ENCODE results near the gene SUSD1.

Gene SUSD1

DNA sequence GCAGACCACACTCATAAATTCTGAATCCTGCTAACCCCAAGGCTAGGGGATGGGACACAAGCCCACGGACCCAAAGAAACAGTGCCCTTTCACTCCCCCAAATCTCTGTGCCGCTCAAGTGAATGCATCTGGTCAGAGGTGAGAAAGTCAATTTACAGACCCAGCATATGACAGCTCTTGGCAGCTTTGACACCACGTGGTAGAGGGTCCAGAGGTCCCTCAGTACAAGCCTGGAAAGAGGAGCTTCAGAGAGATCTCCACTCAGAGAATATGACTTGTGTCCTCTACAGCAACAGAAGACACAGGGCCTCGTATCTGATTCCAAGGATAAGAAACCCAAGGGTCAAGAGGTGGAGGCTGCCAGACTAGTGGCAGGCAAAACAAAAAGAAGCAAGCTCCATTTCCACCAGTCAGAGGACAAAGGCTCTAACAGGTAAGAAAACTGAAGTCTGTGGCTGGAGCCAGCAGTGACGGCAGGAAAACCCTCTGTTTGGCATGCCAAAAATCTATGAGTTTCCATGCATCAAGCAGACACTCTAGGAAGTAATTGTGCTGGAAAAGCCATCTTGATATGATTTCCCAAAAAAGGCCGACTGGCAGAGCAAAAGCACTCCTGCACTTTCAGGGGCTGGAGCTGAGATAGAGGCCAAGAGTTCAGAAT is 139.8 kb downstream of the SUSD1 start:
- Histone ChIP-seq H3K9me3 (ENCODE audit: insufficient read depth, low read length) (no peaks in the 10 kb centered on the region), H3K9me2 (replicated peaks; ENCODE audit: insufficient read depth, low read length) (no peaks in the 10 kb centered on the region), H3K4me2 (ENCODE audit: low read depth, low read length, poor library complexity, severe bottlenecking) (peak overlapping the region; percentile 83), H4K20me1 (ENCODE audit: low read depth, low read length) (no peaks in the 10 kb centered on the region), H3K36me3 (ENCODE audit: low read length) (no peaks in the 10 kb centered on the region), H2AFZ (ENCODE audit: low read depth, low read length, severe bottlenecking) (no peak overlapping the region), H3K79me2 (ENCODE audit: insufficient read depth, low read length) (no peaks in the 10 kb centered on the region), H3F3A (ENCODE audit: insufficient read depth) (peaks cover 81% of the 10 kb centered on the region), H3K27me3 (ENCODE audit: low read length) (no peaks in the 10 kb centered on the region), H3K4me3 (ENCODE audit: insufficient read depth, low read length, poor library complexity, severe bottlenecking) (no peak overlapping the region), H3K9ac (ENCODE audit: low read length) (peak overlapping the region; percentile 50), H3K27ac (ENCODE audit: low read depth, low read length) (peak overlapping the region; percentile 97)
- no peak for TF ChIP-seq EZH2phosphoT487 (conservative IDR thresholded peaks at IDR 0.05; ENCODE audit: low read length)
- TF ChIP-seq, protein P1, sequence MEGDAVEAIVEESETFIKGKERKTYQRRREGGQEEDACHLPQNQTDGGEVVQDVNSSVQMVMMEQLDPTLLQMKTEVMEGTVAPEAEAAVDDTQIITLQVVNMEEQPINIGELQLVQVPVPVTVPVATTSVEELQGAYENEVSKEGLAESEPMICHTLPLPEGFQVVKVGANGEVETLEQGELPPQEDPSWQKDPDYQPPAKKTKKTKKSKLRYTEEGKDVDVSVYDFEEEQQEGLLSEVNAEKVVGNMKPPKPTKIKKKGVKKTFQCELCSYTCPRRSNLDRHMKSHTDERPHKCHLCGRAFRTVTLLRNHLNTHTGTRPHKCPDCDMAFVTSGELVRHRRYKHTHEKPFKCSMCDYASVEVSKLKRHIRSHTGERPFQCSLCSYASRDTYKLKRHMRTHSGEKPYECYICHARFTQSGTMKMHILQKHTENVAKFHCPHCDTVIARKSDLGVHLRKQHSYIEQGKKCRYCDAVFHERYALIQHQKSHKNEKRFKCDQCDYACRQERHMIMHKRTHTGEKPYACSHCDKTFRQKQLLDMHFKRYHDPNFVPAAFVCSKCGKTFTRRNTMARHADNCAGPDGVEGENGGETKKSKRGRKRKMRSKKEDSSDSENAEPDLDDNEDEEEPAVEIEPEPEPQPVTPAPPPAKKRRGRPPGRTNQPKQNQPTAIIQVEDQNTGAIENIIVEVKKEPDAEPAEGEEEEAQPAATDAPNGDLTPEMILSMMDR (IDR thresholded peaks at IDR 0.05; ENCODE audit: insufficient read depth, low read length, poor library complexity, severe bottlenecking) = no peak

DNA sequence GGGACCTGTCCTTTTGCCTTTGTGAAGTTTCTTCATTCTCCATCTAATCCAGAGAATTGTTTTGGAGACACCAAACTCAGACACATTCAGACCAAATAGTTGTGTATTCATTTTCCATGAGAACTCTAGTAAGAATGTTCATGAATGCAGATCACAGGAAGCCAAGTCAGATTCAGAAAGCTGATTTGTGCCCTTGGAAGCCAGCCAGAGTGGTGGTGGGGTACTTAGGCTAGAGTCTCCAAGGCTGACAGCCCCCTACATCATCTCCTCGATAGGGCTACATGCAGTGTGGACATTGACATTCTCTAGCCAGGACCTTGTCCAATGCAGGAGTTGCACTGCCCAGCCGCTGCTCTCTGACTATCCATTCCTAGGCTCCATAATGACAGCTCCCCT is 140.9 kb downstream of the SUSD1 start:
- H3K27ac ChIP-seq (ENCODE audit: low read depth, low read length) = peak overlapping the region; percentile 97
- H3K4me3 ChIP-seq (ENCODE audit: insufficient read depth, low read length, poor library complexity, severe bottlenecking) = no peak overlapping the region
- peaks cover 92% of the 10 kb centered on the region for H3F3A ChIP-seq (ENCODE audit: insufficient read depth)
- no peaks in the 10 kb centered on the region for H3K36me3 ChIP-seq (ENCODE audit: low read length)
- peak overlapping the region; percentile 50 for H3K9ac ChIP-seq (ENCODE audit: low read length)
- no peaks in the 10 kb centered on the region for H3K9me3 ChIP-seq (ENCODE audit: insufficient read depth, low read length)
- H2AFZ ChIP-seq (ENCODE audit: low read depth, low read length, severe bottlenecking) = peak overlapping the region; percentile 25
- TF ChIP-seq, protein P1 (IDR thresholded peaks at IDR 0.05; ENCODE audit: insufficient read depth, low read length, poor library complexity, severe bottlenecking) = no peak
- TF ChIP-seq EZH2phosphoT487 (conservative IDR thresholded peaks at IDR 0.05; ENCODE audit: low read length) = no peak
- H3K27me3 ChIP-seq (ENCODE audit: low read length) = no peaks in the 10 kb centered on the region
- no peaks in the 10 kb centered on the region for H3K79me2 ChIP-seq (ENCODE audit: insufficient read depth, low read length)
- no peaks in the 10 kb centered on the region for H4K20me1 ChIP-seq (ENCODE audit: low read depth, low read length)
- peak overlapping the region; percentile 83 for H3K4me2 ChIP-seq (ENCODE audit: low read depth, low read length, poor library complexity, severe bottlenecking)
- no peaks in the 10 kb centered on the region for H3K9me2 ChIP-seq (replicated peaks; ENCODE audit: insufficient read depth, low read length)

DNA sequence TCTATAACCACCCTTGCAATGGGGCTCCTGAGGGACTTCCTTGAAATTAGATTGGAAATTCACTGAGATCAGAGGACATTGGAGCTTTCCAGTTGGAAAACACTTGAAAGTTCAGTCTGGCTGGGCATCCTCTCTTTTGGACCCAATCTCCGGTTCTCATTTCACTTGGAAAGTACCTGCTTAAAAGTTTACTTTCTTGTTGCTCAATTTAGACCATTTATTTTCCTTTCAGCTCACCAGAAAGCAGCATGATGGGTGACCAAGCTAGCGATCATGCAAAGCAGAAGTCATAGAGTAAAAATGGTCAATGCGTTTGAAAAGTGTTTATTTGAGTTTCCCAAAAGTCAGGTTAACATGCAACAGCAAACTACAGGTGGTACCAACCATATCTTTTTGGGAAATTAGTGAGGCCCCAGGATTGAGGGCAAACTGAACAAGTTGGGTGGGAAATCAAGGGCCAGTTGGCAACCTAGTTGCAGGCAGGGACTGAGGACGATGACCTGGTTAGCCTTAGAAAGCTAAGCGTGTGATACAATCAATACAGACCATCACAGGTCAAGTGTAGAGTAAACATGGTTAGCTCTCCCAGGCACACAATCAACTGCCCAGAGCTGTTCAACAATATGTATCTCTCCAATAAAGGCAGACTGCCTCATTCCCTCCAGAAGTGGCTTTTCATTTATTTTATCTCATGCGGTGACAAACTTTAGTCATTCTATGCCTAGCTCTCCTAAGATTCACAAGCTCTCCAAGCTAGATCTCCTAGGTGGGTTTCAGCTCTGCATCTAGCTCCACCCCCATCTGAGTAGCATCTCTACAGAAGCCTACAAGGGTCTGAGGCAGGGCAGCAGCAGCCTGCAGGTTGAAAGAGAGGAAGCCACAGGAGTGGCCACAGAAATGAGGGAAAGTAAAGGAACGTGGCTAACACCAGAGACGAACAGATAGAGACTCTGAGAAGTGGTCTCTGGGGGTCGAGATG is 141.6 kb downstream of the SUSD1 start:
- peak overlapping the region; percentile 97 for H3K27ac ChIP-seq (ENCODE audit: low read depth, low read length)
- H3F3A ChIP-seq (ENCODE audit: insufficient read depth) = peaks cover 97% of the 10 kb centered on the region
- peak overlapping the region; percentile 25 for H2AFZ ChIP-seq (ENCODE audit: low read depth, low read length, severe bottlenecking)
- H3K4me2 ChIP-seq (ENCODE audit: low read depth, low read length, poor library complexity, severe bottlenecking) = peak overlapping the region; percentile 83
- no peaks in the 10 kb centered on the region for H4K20me1 ChIP-seq (ENCODE audit: low read depth, low read length)
- peak overlapping the region; percentile 2 for H3K4me3 ChIP-seq (ENCODE audit: insufficient read depth, low read length, poor library complexity, severe bottlenecking)
- no peaks in the 10 kb centered on the region for H3K9me2 ChIP-seq (replicated peaks; ENCODE audit: insufficient read depth, low read length)
- no peaks in the 10 kb centered on the region for H3K36me3 ChIP-seq (ENCODE audit: low read length)
- no peaks in the 10 kb centered on the region for H3K27me3 ChIP-seq (ENCODE audit: low read length)
- TF ChIP-seq EZH2phosphoT487 (conservative IDR thresholded peaks at IDR 0.05; ENCODE audit: low read length) = no peak
- TF ChIP-seq, protein P1 (IDR thresholded peaks at IDR 0.05; ENCODE audit: insufficient read depth, low read length, poor library complexity, severe bottlenecking) = no peak
- H3K79me2 ChIP-seq (ENCODE audit: insufficient read depth, low read length) = no peaks in the 10 kb centered on the region
- peak overlapping the region; percentile 50 for H3K9ac ChIP-seq (ENCODE audit: low read length)
- H3K9me3 ChIP-seq (ENCODE audit: insufficient read depth, low read length) = no peaks in the 10 kb centered on the region

All from SU-DHL-6 (cell line).